B cell (primary cell): ENCODE measurements around the gene LHX5.

Source experiments
- CTCF ChIP-seq: fragments of 200-600 bp; IDR thresholded peaks from one replicate; pipeline ENCODE4 v1.8.0; 2022; ENCODE audit warnings: antibody characterized with exemption, mild to moderate bottlenecking
- EZH2 ChIP-seq: IDR thresholded peaks from 2 replicates; pipeline ENCODE4 v1.6.1; 2012; ENCODE audit warnings: borderline replicate concordance, low read depth, mild to moderate bottlenecking, moderate library complexity, low read length; ENCODE audit not compliant: insufficient read depth, poor library complexity, severe bottlenecking

- TF ChIP-seq CTCF = no peak
- TF ChIP-seq EZH2 = no peak
These were observed 14.5 kb downstream of the LHX5 start for GRCh38 chr12:113457185-113457584.
